Gastroesophageal sphincter (tissue), 4 donors: ENCODE results near the gene PARP6. TPM values are rescaled to one million over a fixed set of nuclear protein-coding genes. Genes with fewer than 3 reads are reported as not detected.
A peak's percentile ranks its signal among the peaks of the same experiment; 100 is the strongest.

Experiments used
- ATAC-seq: fragments of 150-250 bp; one replicate; pipeline ENCODE4 v1.9.1; 2016; ENCODE audit warnings: mild to moderate bottlenecking, moderate library complexity
- H3K27ac ChIP-seq, 4 donors: fragments of 200-600 bp; sonication (generic) in 3 of 4; 1 replicate in 3 of 4; 2 replicates in 1 of 4; pipeline ENCODE4 v1.5.1; 2016 to 2019
- H3K27me3 ChIP-seq: fragments of 200-600 bp; sonication (generic); one replicate; pipeline ENCODE4 v1.5.1; 2019
- H3K36me3 ChIP-seq, 2 donors: fragments of 200-600 bp; sonication (generic); one replicate each; pipeline ENCODE4 v1.5.1; 2019; ENCODE audit warnings: control low read depth in 1 of 2
- H3K4me1 ChIP-seq, 3 donors: fragments of 200-600 bp; sonication (generic); 1 replicate in 2 of 3; 2 replicates in 1 of 3; pipeline ENCODE4 v1.5.1; 2016 to 2019; ENCODE audit warnings: control low read depth in 2 of 3
- H3K4me3 ChIP-seq, 2 donors: fragments of 200-600 bp; sonication (generic); one replicate each; pipeline ENCODE4 v1.5.1; 2019; ENCODE audit warnings: mild to moderate bottlenecking in 1 of 2, moderate library complexity in 1 of 2
- H3K9me3 ChIP-seq, 3 donors: fragments of 200-600 bp; sonication (generic); one replicate each; pipeline ENCODE4 v1.5.1; 2017 to 2019; ENCODE audit warnings: control low read depth in 2 of 3
- EP300 ChIP-seq: sonication (generic); formaldehyde crosslinking; IDR thresholded peaks from one replicate; pipeline ENCODE4 v1.6.1; 2017; ENCODE audit warnings: antibody characterized with exemption, mild to moderate bottlenecking
- POLR2A ChIP-seq, 2 donors: fragments of 450-650 bp; IDR thresholded peaks; one replicate each; pipeline ENCODE4 v1.6.1; 2017; ENCODE audit warnings: antibody characterized with exemption in 2 of 2, mild to moderate bottlenecking in 2 of 2, moderate library complexity in 1 of 2
- POLR2AphosphoS5 ChIP-seq: sonication (generic); formaldehyde crosslinking; IDR thresholded peaks from one replicate; pipeline ENCODE4 v1.6.1; 2017; ENCODE audit warnings: antibody characterized with exemption
- WGBS, 2 donors: methylation state at CpG; one replicate each; pipeline ENCODE4 v1.1.5; 2018; ENCODE audit warnings: low coverage in 1 of 2; 5-methylcytosine and 5-hydroxymethylcytosine counted together
- total RNA-seq, 4 donors: library from RNA; depleted of rRNA; stranded (reverse); fragments of >200 nt; gene quantifications; one replicate each; pipeline ENCODE4 v1.1.0, GENCODE V29; 2016
- TF ChIP-seq, protein P1 (sequence below), 4 experiments: fragments of 200-600 bp in 2 of 4; fragments of 450-650 bp in 2 of 4; sonication (generic) in 1 of 4; IDR thresholded peaks; one replicate each; pipeline ENCODE4 v1.5.1; 2017 to 2019; ENCODE audit warnings: antibody characterized with exemption in 4 of 4, mild to moderate bottlenecking in 2 of 4, moderate library complexity in 2 of 4

PARP6 gene
- total RNA-seq, 4 donors from 2014 or later: 38.2 to 98.7 (median 71.4) TPM

DNA sequence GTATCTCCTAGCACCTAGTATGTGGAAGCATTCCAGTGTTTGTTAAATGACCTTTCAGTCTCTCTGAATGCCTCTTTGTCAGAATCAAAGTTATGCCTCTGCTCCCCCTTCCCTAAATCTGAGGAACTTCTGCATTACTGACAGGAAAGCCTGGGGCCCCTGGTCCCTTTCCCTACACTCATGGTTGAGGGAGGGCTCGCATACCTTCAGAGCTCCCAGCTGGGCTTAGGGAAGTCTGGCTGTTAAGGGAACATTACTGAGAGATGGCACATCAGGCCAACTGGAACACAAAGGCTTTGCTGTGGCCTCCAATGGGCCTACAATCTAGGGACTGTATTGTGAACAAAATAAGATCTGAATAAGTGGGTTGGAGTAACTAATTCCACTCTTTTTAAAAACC, 51.7 kb downstream of the PARP6 start:
- Histone ChIP-seq H3K36me3 (peaks cover 0 to 36% of the 10 kb centered on the region in 2 donors), H3K9me3 (no peaks in the 10 kb centered on the region), H3K27me3 (no peaks in the 10 kb centered on the region), H3K4me3 (no peak overlapping the region), H3K27ac (peak overlapping the region in 1 of 4 donors; percentile 0), H3K4me1 (peaks cover 0 to 62% (median 6%) of the 10 kb centered on the region in 3 donors)
- TF ChIP-seq, protein P1, sequence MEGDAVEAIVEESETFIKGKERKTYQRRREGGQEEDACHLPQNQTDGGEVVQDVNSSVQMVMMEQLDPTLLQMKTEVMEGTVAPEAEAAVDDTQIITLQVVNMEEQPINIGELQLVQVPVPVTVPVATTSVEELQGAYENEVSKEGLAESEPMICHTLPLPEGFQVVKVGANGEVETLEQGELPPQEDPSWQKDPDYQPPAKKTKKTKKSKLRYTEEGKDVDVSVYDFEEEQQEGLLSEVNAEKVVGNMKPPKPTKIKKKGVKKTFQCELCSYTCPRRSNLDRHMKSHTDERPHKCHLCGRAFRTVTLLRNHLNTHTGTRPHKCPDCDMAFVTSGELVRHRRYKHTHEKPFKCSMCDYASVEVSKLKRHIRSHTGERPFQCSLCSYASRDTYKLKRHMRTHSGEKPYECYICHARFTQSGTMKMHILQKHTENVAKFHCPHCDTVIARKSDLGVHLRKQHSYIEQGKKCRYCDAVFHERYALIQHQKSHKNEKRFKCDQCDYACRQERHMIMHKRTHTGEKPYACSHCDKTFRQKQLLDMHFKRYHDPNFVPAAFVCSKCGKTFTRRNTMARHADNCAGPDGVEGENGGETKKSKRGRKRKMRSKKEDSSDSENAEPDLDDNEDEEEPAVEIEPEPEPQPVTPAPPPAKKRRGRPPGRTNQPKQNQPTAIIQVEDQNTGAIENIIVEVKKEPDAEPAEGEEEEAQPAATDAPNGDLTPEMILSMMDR (IDR thresholded peaks at IDR 0.05): no peak
- no peak for TF ChIP-seq EP300
- TF ChIP-seq POLR2A (IDR thresholded peaks at IDR 0.05): no peak
- TF ChIP-seq POLR2AphosphoS5: no peak
- no CpG with 5 or more reads among the region's 1 CpG for WGBS, 2 donors
- ATAC-seq: no peak

DNA sequence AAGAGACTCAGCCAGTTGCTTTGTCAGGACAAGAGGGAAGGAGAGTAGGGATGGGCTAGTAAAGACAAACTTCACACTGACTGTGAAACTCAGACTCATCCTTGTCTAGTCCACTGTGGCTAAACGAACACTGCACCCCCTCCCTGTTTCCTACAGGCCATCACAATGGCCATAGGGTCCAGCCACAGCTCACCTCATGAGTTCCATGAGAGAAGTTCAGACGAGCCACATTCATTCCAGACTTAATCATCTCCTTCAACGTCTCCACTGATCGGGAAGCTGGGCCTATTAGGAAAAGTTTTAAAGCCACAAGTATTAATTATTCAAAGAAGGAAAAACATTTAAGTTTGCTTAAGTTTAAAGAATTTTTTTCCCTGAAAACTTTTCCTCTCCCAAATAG, 55.1 kb downstream of the PARP6 start:
- TF ChIP-seq, protein P1 (IDR thresholded peaks at IDR 0.05): no peak
- TF ChIP-seq EP300 (no peak), POLR2A (IDR thresholded peaks at IDR 0.05) (no peak)

DNA sequence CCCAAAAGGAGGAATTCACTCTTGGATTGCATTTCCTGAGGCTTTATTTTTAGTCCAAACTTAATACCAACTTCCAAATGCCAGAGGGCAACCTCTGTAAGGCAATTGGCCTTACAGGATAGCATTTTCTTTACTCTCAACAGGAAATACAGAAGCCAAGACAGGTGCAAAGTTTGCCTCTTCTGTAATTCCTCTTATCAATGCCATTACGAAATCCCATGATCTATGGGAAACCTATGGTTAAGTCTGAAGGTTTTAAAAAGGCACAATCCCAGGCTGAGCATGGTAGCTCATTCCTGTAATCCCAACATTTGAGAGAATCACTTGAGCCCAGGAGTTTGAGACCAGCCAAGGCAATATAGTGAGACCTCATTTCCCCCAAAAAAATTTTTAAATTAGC, 56.3 kb downstream of the PARP6 start:
- Histone ChIP-seq H3K27ac (no peak overlapping the region), H3K4me1 (peaks cover 0 to 19% (median 0%) of the 10 kb centered on the region in 3 donors), H3K27me3 (no peaks in the 10 kb centered on the region), H3K9me3 (no peaks in the 10 kb centered on the region), H3K36me3 (peaks cover 0 to 82% of the 10 kb centered on the region in 2 donors), H3K4me3 (no peak overlapping the region)
- TF ChIP-seq POLR2AphosphoS5 (no peak), EP300 (no peak), POLR2A (IDR thresholded peaks at IDR 0.05) (no peak)
- TF ChIP-seq, protein P1 (IDR thresholded peaks at IDR 0.05): no peak
- no peak for ATAC-seq
- WGBS, 2 donors: 60 to 92% methylated on average over 1 of the region's 1 CpG

More for the DNA sequence above, 55.1 kb downstream of the PARP6 start:
- no peak for ATAC-seq
- Histone ChIP-seq H3K27me3 (no peaks in the 10 kb centered on the region), H3K9me3 (no peaks in the 10 kb centered on the region), H3K27ac (no peak overlapping the region), H3K36me3 (peaks cover 0 to 70% of the 10 kb centered on the region in 2 donors), H3K4me1 (peaks cover 0 to 30% (median 3%) of the 10 kb centered on the region in 3 donors), H3K4me3 (no peak overlapping the region)
- WGBS, 2 donors: 63 to 80% methylated on average over 2 to 4 of the region's 4 CpGs

DNA sequence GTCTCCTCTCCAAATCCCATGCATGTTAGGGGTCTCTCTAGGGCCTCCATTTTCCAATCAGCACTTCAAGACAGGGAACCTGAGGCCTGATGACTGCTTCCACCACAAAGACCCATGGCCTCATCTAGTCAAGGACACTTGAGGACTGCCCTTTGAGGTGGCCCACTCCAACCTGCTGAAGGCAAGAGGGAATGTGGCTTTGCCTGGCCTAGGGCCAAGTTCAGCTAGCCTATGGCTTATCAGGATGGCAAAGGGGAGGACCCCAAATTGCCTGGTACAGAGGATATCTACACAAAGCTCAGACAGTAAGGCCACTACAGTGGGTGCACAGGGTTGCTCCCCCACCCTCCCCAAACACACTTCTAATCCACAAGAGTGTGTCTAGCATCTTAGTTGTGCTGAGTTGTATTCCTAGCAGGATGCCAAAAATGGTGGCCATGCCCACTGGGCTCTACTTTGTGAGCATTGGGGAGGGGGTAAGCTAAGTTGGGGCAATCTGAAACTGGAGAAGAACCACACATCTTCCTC, 64.7 kb downstream of the PARP6 start:
- Histone ChIP-seq H3K4me1 (peaks cover 0 to 20% (median 2%) of the 10 kb centered on the region in 3 donors), H3K27me3 (no peaks in the 10 kb centered on the region), H3K4me3 (no peak overlapping the region), H3K27ac (no peak overlapping the region), H3K36me3 (peaks cover 0 to 100% of the 10 kb centered on the region in 2 donors), H3K9me3 (no peaks in the 10 kb centered on the region)
- TF ChIP-seq, protein P1 (IDR thresholded peaks at IDR 0.05): no peak
- TF ChIP-seq POLR2AphosphoS5 (no peak), EP300 (no peak), POLR2A (IDR thresholded peaks at IDR 0.05) (no peak)
- ATAC-seq: no peak

DNA sequence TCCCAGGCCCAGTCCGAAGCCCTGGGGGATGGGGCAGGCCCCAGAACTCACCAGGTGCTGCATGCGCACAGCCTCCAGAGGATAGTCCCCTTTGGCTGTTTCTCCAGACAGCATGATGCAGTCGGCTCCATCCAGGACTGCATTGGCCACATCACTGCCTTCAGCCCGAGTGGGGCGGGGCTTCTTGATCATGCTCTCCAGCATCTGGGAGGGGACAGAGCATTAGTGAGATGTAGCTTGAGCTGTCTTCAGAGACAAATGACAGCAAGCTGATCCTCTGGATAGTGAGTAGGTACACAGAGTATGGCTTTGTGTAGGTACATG, 65.7 kb downstream of the PARP6 start:
- ATAC-seq: no peak
- WGBS, 2 donors: 82 to 100% methylated on average over 1 to 2 of the region's 5 CpGs
- Histone ChIP-seq H3K4me1 (peaks cover 0 to 26% (median 2%) of the 10 kb centered on the region in 3 donors), H3K4me3 (no peak overlapping the region), H3K27ac (no peak overlapping the region), H3K27me3 (no peaks in the 10 kb centered on the region), H3K9me3 (no peaks in the 10 kb centered on the region), H3K36me3 (peaks cover 0 to 100% of the 10 kb centered on the region in 2 donors)
- no peak for TF ChIP-seq POLR2AphosphoS5
- TF ChIP-seq EP300: no peak
- TF ChIP-seq POLR2A (IDR thresholded peaks at IDR 0.05): no peak
- TF ChIP-seq, protein P1 (IDR thresholded peaks at IDR 0.05): no peak
